Muscle of leg (tissue), 11 donors: ENCODE results near the gene MAP3K20. TPM values are rescaled to one million over a fixed set of nuclear protein-coding genes. Genes with fewer than 3 reads are reported as not detected.
A peak's percentile ranks its signal among the peaks of the same experiment; 100 is the strongest.
"Not testable (repeated sequence)": the region's sequence is repeated elsewhere in the genome, so short reads cannot be mapped to it uniquely, and the experiment has no call there.

ENCODE experiments used
- DNase-seq: peaks from one replicate; pipeline ENCODE4 v3.0.0; 2013
- H3K27ac ChIP-seq: one replicate; pipeline ENCODE4 v1.5.1; 2013; ENCODE audit warnings: mild to moderate bottlenecking, low read length, control low read depth
- H3K27me3 ChIP-seq: one replicate; pipeline ENCODE4 v1.6.1; 2013; ENCODE audit warnings: low read length; ENCODE audit not compliant: control insufficient read depth, insufficient read depth
- H3K36me3 ChIP-seq: one replicate; pipeline ENCODE4 v1.6.1; 2013; ENCODE audit warnings: low read length; ENCODE audit not compliant: control insufficient read depth, insufficient read depth
- H3K4me1 ChIP-seq: one replicate; pipeline ENCODE4 v1.6.1; 2013; ENCODE audit warnings: low read length; ENCODE audit not compliant: control insufficient read depth, insufficient read depth
- H3K4me3 ChIP-seq: one replicate; pipeline ENCODE4 v1.5.1; 2013; ENCODE audit warnings: low read length, control low read depth
- H3K9me3 ChIP-seq: replicated peaks from 2 replicates; pipeline ENCODE4 v1.6.1; 2013; ENCODE audit warnings: low read depth, low read length; ENCODE audit not compliant: control insufficient read depth
- WGBS: methylation state at CpG from one replicate; pipeline ENCODE4 v1.1.5; 2013; ENCODE audit warnings: missing lambda C conversion rate; ENCODE audit not compliant: insufficient coverage; 5-methylcytosine and 5-hydroxymethylcytosine counted together
- polyA plus RNA-seq, 8 donors: library from polyadenylated mRNA; unstranded; fragments of 120-200 nt; gene quantifications; one replicate each; pipeline versions ENCODE4 v1.2.1 to v1.2.3, GENCODE V29; 2013; ENCODE audit warnings: inconsistent platforms in 1 of 8, low replicate concordance in 1 of 8; ENCODE audit not compliant: insufficient read length in 8 of 8, insufficient read depth in 1 of 8
- total RNA-seq: library from RNA; stranded (reverse); fragments of 120-200 nt; gene quantifications from one replicate; pipeline ENCODE4 v1.2.4, GENCODE V29; 2013

The MAP3K20 gene
- total and polyA plus RNA-seq, 9 donors = 50.9 to 105 (median 84.2) TPM

- H3K27me3 ChIP-seq = no peaks in the 10 kb centered on the region
- no peak overlapping the region for H3K4me3 ChIP-seq
- no CpG with 5 or more reads among the region's 6 CpGs for WGBS
- H3K9me3 ChIP-seq = no peaks in the 10 kb centered on the region
- H3K36me3 ChIP-seq = no peaks in the 10 kb centered on the region
- H3K27ac ChIP-seq = no peak overlapping the region
- no peak for DNase-seq
- H3K4me1 ChIP-seq = peaks cover 2% of the 10 kb centered on the region
Observed at GRCh38 chr2:173079973-173080860, 4.6 kb downstream of the MAP3K20 start.

- WGBS = no CpG with 5 or more reads among the region's 2 CpGs
- Histone ChIP-seq H3K9me3 (no peaks in the 10 kb centered on the region), H3K4me3 (no peak overlapping the region), H3K27ac (no peak overlapping the region), H3K27me3 (no peaks in the 10 kb centered on the region), H3K36me3 (no peaks in the 10 kb centered on the region), H3K4me1 (peaks cover 13% of the 10 kb centered on the region)
- DNase-seq = peak; percentile 30
Observed at GRCh38 chr2:173086518-173087213, 11.0 kb downstream of the MAP3K20 start.

- Histone ChIP-seq H3K4me1 (peaks cover 17% of the 10 kb centered on the region), H3K9me3 (no peaks in the 10 kb centered on the region)
Observed at GRCh38 chr2:173087214-173087581, 11.6 kb downstream of the MAP3K20 start.

GRCh38 chr2:173087793-173088496 is 12.3 kb downstream of the MAP3K20 start:
- peaks cover 17% of the 10 kb centered on the region for H3K4me1 ChIP-seq
- WGBS = 85% methylated on average over 1 of the region's 4 CpGs
- H3K36me3 ChIP-seq = peaks cover 2% of the 10 kb centered on the region
- no peak overlapping the region for H3K4me3 ChIP-seq
- H3K27ac ChIP-seq = no peak overlapping the region
- H3K9me3 ChIP-seq = no peaks in the 10 kb centered on the region
- no peak for DNase-seq
- H3K27me3 ChIP-seq = no peaks in the 10 kb centered on the region

More at GRCh38 chr2:173087214-173087581, 11.6 kb downstream of the MAP3K20 start:
- no CpG with 5 or more reads among the region's 1 CpG for WGBS
- Histone ChIP-seq H3K36me3 (peaks cover 2% of the 10 kb centered on the region), H3K27me3 (no peaks in the 10 kb centered on the region), H3K27ac (no peak overlapping the region), H3K4me3 (no peak overlapping the region)
- no peak for DNase-seq

- no peak overlapping the region for H3K4me3 ChIP-seq
- WGBS = 9% methylated on average over 6 of the region's 11 CpGs
Observed at GRCh38 chr2:173090276-173090877, 14.7 kb downstream of the MAP3K20 start.

DNA sequence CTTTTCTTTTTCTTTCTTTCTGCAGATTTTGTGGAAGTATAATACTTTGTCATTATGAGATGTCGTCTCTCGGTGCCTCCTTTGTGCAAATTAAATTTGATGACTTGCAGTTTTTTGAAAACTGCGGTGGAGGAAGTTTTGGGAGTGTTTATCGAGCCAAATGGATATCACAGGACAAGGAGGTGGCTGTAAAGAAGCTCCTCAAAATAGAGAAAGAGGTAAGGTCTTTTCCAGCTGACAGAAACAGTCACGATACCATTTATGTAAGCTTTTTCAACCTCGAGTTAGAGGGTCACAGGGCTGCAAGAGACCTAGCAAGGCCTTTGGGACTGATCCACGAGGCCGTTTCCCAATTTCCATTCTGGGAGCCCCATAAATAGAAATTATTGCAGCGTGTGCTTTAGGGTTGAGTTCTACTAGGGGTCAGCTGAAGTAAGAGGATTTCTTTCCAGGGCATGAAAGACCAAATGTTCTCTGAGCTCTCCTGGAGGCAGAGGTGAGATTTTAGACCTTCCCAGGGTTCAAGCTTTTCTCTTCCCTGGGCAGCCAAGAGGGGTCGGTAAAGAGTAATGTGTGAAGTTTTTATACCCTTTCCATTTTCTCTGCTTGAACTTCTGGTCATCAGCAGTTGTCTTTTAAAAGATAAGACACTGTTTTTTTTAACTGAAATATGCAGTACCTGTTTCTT is 15.5 kb downstream of the MAP3K20 start:
- H3K36me3 ChIP-seq = peaks cover 2% of the 10 kb centered on the region
- no peaks in the 10 kb centered on the region for H3K27me3 ChIP-seq
- no peak overlapping the region for H3K4me3 ChIP-seq
- H3K27ac ChIP-seq = peak overlapping the region; percentile 61
- peak; percentile 67 for DNase-seq
- H3K9me3 ChIP-seq = no peaks in the 10 kb centered on the region
- H3K4me1 ChIP-seq = peaks cover 17% of the 10 kb centered on the region
- 29% methylated on average over 3 of the region's 10 CpGs for WGBS

More at GRCh38 chr2:173090276-173090877, 14.7 kb downstream of the MAP3K20 start:
- Histone ChIP-seq H3K4me1 (peaks cover 17% of the 10 kb centered on the region), H3K27ac (peak overlapping the region; percentile 61), H3K36me3 (peaks cover 2% of the 10 kb centered on the region), H3K9me3 (no peaks in the 10 kb centered on the region), H3K27me3 (no peaks in the 10 kb centered on the region)
- DNase-seq = peak; percentile 84

DNA sequence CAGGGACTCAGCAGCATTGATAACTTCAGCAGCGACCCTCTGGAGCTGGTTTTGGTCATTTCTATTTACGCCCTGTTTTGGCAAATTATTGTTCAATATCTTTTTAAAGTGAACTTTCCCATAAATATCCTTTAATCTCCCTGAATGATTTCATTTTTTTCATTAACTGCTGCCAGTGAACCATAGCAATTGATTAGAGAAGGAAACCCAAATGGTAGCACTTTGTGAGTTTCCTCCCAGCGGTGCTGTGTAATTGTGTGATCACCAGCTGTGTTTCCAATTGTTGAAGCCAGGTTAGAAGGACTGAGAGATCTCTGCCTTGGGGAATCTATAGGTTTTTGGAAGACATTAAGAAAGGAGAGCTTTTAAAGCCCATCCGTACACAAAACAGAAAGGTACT is 16.3 kb downstream of the MAP3K20 start:
- no peaks in the 10 kb centered on the region for H3K27me3 ChIP-seq
- H3K9me3 ChIP-seq = no peaks in the 10 kb centered on the region
- H3K36me3 ChIP-seq = peaks cover 2% of the 10 kb centered on the region
- no peak overlapping the region for H3K4me3 ChIP-seq
- no CpG with 5 or more reads among the region's 4 CpGs for whole genome bisulfite sequencing
- H3K27ac ChIP-seq = peak overlapping the region; percentile 61
- peaks cover 17% of the 10 kb centered on the region for H3K4me1 ChIP-seq
- DNase-seq = peak; percentile 33

GRCh38 chr2:173092844-173093402 is 17.3 kb downstream of the MAP3K20 start:
- Histone ChIP-seq H3K27me3 (no peaks in the 10 kb centered on the region), H3K4me3 (no peak overlapping the region), H3K9me3 (no peaks in the 10 kb centered on the region), H3K36me3 (peaks cover 2% of the 10 kb centered on the region), H3K4me1 (peaks cover 17% of the 10 kb centered on the region), H3K27ac (no peak overlapping the region)
- WGBS = no CpG with 5 or more reads among the region's 3 CpGs
- no peak for DNase-seq

GRCh38 chr2:173093617-173094016 is 18.0 kb downstream of the MAP3K20 start:
- not testable (repeated sequence) for H3K27me3 ChIP-seq, DNase-seq, H3K36me3 ChIP-seq, H3K9me3 ChIP-seq, H3K27ac ChIP-seq, H3K4me3 ChIP-seq
- no CpG with 5 or more reads among the region's 2 CpGs for WGBS
- H3K4me1 ChIP-seq = peaks cover 17% of the 10 kb centered on the region
